Uterus (tissue), 2 donors: ENCODE results near the gene PCYT1A.

Experiments used
- POLR2A ChIP-seq, 2 donors: fragments of 450-650 bp; IDR thresholded peaks; one replicate each; pipeline ENCODE4 v1.6.1; 2016; ENCODE audit warnings: antibody characterized with exemption in 2 of 2, mild to moderate bottlenecking in 1 of 2, moderate library complexity in 1 of 2
- TF ChIP-seq, protein P1 (sequence below), 4 experiments: fragments of 200-600 bp in 2 of 4; fragments of 450-650 bp in 2 of 4; sonication (generic) in 2 of 4; IDR thresholded peaks; one replicate each; pipeline ENCODE4 v1.5.1; 2016 to 2019; ENCODE audit warnings: antibody characterized with exemption in 4 of 4, mild to moderate bottlenecking in 2 of 4, moderate library complexity in 1 of 4

DNA sequence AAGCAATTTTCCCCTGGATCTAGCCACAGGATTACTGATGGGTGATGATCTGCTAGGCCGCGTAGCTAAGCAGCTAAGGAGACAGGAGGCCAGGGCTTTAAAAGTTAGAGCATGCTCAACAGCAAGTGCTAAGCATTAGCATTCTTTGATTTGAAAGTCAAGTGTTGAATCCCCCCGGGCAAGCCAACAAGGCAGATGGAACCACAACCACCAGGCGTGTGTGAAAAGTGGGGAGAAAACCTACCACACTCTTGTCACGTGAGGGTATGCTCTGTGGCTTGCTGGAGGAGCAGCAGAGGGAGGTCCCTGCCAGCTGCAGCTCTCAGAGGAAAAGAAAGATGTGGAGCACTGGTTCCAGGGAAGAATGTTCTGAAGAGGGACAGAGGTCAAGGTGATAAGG is 50.3 kb downstream of the PCYT1A start:
- TF ChIP-seq, protein P1, sequence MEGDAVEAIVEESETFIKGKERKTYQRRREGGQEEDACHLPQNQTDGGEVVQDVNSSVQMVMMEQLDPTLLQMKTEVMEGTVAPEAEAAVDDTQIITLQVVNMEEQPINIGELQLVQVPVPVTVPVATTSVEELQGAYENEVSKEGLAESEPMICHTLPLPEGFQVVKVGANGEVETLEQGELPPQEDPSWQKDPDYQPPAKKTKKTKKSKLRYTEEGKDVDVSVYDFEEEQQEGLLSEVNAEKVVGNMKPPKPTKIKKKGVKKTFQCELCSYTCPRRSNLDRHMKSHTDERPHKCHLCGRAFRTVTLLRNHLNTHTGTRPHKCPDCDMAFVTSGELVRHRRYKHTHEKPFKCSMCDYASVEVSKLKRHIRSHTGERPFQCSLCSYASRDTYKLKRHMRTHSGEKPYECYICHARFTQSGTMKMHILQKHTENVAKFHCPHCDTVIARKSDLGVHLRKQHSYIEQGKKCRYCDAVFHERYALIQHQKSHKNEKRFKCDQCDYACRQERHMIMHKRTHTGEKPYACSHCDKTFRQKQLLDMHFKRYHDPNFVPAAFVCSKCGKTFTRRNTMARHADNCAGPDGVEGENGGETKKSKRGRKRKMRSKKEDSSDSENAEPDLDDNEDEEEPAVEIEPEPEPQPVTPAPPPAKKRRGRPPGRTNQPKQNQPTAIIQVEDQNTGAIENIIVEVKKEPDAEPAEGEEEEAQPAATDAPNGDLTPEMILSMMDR (IDR thresholded peaks at IDR 0.05): no peak
- no peak for TF ChIP-seq POLR2A (IDR thresholded peaks at IDR 0.05)
